ENCODE data around the gene CDYL2.

Gene CDYL2

DNA sequence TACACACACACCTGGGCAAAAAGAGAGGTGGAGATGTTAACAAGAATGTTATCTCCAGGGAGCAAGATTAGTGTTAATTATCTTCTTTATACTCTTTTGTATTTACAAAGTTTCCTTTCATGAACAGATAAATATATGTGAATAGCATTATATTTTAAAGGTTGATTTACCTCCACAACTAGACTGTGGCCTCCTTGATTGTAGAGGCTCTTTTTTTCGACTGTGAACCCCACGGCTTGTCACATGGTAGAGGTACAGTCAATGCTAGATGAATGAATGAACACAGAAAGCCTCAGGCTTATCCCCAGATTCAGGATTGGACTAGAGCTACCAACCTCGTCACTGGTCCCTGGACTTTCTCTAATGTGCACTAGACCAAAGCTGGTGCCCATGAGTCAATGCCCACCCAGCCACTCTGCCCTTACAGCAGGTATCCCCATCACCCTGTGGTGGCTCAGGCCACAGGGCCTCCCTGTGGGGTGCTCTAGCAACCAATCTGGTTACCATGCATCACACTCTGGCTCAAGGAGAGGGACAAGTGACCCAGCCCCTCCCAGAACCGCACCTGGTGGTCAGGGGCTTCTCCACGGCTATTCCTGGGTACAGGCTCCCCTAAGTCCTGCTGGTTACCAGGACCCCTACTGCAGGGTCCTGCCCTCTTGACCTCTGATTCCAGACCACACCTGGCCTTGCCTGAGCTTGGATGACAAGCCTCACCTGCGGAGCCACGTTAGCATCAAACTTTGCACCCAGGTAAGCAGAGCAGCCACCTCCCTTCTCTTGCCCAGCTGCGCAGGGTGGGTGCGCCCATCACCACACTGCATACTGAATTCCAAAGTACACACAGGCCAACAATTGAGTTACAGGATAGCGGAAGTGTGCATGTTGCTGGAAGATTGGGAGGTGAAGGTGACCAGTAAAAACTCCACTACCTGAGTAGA lies 101.0 kb downstream of the CDYL2 start:
- Histone ChIP-seq H3K27ac (no peak overlapping the region), H3K4me3 (no peak overlapping the region)
- TF ChIP-seq, protein P1, sequence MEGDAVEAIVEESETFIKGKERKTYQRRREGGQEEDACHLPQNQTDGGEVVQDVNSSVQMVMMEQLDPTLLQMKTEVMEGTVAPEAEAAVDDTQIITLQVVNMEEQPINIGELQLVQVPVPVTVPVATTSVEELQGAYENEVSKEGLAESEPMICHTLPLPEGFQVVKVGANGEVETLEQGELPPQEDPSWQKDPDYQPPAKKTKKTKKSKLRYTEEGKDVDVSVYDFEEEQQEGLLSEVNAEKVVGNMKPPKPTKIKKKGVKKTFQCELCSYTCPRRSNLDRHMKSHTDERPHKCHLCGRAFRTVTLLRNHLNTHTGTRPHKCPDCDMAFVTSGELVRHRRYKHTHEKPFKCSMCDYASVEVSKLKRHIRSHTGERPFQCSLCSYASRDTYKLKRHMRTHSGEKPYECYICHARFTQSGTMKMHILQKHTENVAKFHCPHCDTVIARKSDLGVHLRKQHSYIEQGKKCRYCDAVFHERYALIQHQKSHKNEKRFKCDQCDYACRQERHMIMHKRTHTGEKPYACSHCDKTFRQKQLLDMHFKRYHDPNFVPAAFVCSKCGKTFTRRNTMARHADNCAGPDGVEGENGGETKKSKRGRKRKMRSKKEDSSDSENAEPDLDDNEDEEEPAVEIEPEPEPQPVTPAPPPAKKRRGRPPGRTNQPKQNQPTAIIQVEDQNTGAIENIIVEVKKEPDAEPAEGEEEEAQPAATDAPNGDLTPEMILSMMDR (IDR thresholded peaks at IDR 0.05), result no peak
- no peak for DNase-seq (ENCODE audit: low spot score)

DNA sequence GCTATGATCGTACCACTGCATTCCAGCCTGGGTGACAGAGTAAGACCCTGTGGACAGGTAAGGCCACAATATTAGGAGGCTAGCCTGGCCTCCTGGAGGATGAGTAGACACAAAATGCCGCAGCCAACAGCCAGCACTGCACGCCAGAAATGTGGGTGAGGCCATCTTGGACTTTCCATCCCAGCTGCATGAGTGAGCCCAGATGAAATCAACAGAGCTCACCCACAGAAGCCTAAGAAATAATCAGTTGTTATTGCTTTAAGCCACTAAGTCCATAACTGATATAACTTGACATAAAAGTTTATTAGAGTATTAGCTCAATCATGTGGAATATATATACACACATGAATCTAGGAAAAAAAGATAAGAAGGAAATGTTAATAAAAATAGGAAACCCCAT lies 101.7 kb downstream of the CDYL2 start:
- no peak for DNase-seq (ENCODE audit: low spot score)
- Histone ChIP-seq H3K27ac (no peak overlapping the region), H3K4me3 (no peak overlapping the region)
- TF ChIP-seq, protein P1 (IDR thresholded peaks at IDR 0.05), result no peak

DNA sequence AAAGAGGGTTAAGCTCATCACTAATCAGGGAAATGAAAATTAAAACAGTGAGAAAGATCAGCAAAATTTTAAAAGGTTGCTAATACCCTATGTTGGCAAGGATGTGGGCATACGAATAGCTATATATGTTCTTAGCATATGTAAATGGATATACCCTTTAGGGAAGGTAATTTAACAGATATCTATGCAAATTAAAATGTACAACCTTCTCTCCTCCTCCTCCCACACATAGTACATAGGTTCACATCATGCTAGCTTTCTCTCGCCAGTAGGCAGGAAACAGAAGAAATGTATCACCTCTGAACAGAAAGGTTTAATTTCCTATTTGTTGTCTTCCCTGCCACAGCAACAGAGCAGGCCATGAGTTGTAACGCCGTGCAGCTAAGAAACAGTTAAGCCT lies 103.8 kb downstream of the CDYL2 start:
- TF ChIP-seq, protein P1 (IDR thresholded peaks at IDR 0.05), result no peak
- no peak overlapping the region for H3K27ac ChIP-seq
- H3K4me3 ChIP-seq, result no peak overlapping the region
- no peak for DNase-seq (ENCODE audit: low spot score)

DNA sequence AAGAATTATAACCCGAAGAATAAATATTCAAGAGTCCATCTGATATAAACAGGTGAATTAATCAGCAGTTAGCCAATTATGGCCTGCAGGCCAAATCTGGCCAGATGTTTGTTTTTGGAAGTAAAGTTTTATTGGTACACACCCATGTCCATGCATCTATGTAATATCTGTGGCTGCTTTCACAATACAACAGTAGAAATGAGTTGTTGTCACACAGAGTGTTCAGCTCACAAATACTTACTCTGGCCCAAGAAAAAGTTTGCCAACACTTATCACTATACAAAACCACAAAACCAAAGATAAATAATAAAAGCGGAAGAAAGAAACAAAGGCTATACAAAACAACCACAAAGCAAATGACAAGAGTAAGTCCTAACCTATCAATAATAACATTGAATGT lies 109.4 kb downstream of the CDYL2 start:
- no peak overlapping the region for H3K4me3 ChIP-seq
- TF ChIP-seq, protein P1 (IDR thresholded peaks at IDR 0.05), result no peak
- no peak for DNase-seq (ENCODE audit: low spot score)
- H3K27ac ChIP-seq, result no peak overlapping the region

DNA sequence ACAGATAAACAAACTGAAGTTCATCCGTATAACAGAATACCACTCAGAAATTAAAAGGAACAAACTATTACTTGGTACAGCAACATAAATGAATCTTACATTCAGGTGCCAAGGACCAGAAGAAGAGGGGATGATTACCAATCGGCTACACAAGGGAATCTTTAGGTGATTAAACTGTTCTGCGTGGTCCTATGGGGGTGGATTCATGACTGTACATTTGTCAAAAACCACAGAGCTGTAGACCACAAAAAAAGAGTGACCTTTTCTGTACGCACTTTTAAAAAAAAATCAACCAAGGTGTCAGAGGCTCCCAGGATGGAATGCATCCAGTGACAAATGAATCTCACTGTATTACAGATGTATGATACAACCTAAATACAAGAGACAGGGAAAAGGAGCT lies 110.8 kb downstream of the CDYL2 start:
- Histone ChIP-seq H3K27ac (no peak overlapping the region), H3K4me3 (no peak overlapping the region)
- no peak for DNase-seq (ENCODE audit: low spot score)
- TF ChIP-seq, protein P1 (IDR thresholded peaks at IDR 0.05), result no peak

DNA sequence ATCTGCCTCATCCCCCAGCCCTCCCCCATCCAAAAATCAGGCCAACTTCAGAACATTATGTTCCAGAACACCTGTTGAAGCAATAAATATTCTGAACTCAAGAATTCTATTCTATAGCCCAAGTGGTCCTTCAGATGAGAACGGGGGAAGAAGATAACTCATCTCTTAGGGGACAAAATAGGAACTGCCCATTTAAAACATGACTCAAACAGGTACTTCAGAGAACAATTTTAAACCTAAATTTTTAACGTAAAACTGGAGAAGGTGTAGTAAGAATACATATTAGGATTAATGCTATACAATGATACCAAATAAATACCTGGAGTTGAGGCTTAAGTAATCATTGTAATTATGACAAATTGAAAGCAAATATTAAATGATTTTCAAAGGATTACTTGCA lies 112.1 kb downstream of the CDYL2 start:
- TF ChIP-seq, protein P1 (IDR thresholded peaks at IDR 0.05), result no peak
- H3K4me3 ChIP-seq, result no peak overlapping the region
- no peak for DNase-seq (ENCODE audit: low spot score)

More for the DNA sequence above, 112.1 kb downstream of the CDYL2 start:
- no peak overlapping the region for H3K27ac ChIP-seq
